NK-92 treated with Interleukin-12 subunit alpha and Interleukin-12 subunit beta, amount 100 ng/mL, for 24 hours (cell line): ENCODE data around the gene CDYL.

ENCODE experiments used
- DNase-seq: peaks from one replicate; lab custom pipeline; 2025; lab: John Stamatoyannopoulos, UW

CDYL gene

GRCh38 chr6:4884646-4885340 is 108.6 kb downstream of the CDYL start:
- no peak for DNase-seq

- no peak for DNase-seq
Measured at GRCh38 chr6:4885341-4885933, 109.2 kb downstream of the CDYL start.

GRCh38 chr6:4888841-4889240 is 112.6 kb downstream of the CDYL start:
- no peak for DNase-seq

- DNase-seq, result no peak
Measured at GRCh38 chr6:4889701-4890100, 113.5 kb downstream of the CDYL start.

GRCh38 chr6:4890191-4890590 is 114.0 kb downstream of the CDYL start:
- no peak for DNase-seq

GRCh38 chr6:4890627-4891026 is 114.4 kb downstream of the CDYL start:
- no peak for DNase-seq

- DNase-seq, result no peak
Measured at GRCh38 chr6:4891141-4891540, 114.9 kb downstream of the CDYL start.

- DNase-seq, result no peak
Measured at GRCh38 chr6:4892785-4893485, 116.7 kb downstream of the CDYL start.

GRCh38 chr6:4894049-4894448 is 117.8 kb downstream of the CDYL start:
- no peak for DNase-seq

GRCh38 chr6:4895971-4896370 is 119.8 kb downstream of the CDYL start:
- no peak for DNase-seq

- DNase-seq, result no peak
Measured at GRCh38 chr6:4896401-4896800, 120.2 kb downstream of the CDYL start.

- no peak for DNase-seq
Measured at GRCh38 chr6:4899249-4900034, 123.2 kb downstream of the CDYL start.

GRCh38 chr6:4901386-4902061 is 125.3 kb downstream of the CDYL start:
- DNase-seq, result no peak

GRCh38 chr6:4902363-4902762 is 126.2 kb downstream of the CDYL start:
- DNase-seq, result no peak

GRCh38 chr6:4903121-4903520 is 126.9 kb downstream of the CDYL start:
- no peak for DNase-seq

GRCh38 chr6:4903751-4904370 is 127.7 kb downstream of the CDYL start:
- no peak for DNase-seq

- DNase-seq, result no peak
Measured at GRCh38 chr6:4904461-4905025, 128.3 kb downstream of the CDYL start.

- DNase-seq, result no peak
Measured at GRCh38 chr6:4905826-4906225, 129.6 kb downstream of the CDYL start.

GRCh38 chr6:4906293-4907276 is 130.4 kb downstream of the CDYL start:
- DNase-seq, result no peak

- DNase-seq, result no peak
Measured at GRCh38 chr6:4907602-4908001, 131.4 kb downstream of the CDYL start.
